ENCODE results near the gene UBASH3B. TPM values are rescaled to one million over a fixed set of nuclear protein-coding genes. Genes with fewer than 3 reads are reported as not detected.
A peak's percentile ranks its signal among the peaks of the same experiment; 100 is the strongest.

Gene UBASH3B
- total and polyA plus RNA-seq, 2 donors (not counting 1 experiment from before 2014, with no cell fraction given) = 13.1 to 44.4 TPM

- Histone ChIP-seq H3K9me3 (ENCODE audit: control insufficient read depth, insufficient read depth, low read depth, low read length) (no peaks in the 10 kb centered on the region), H3K9ac (ENCODE audit: insufficient read depth, low read length) (no peak overlapping the region), H3K27me3 (ENCODE audit: control insufficient read depth, insufficient read depth, low read length) (no peaks in the 10 kb centered on the region), H3K4me3 (replicated peaks in 1 of 4; ENCODE audit: control extremely low read depth in 1 of 4, insufficient read depth in 1 of 4, low read depth in 3 of 4, low read length in 4 of 4) (no peak overlapping the region), H3K4me2 (ENCODE audit: extremely low read depth, insufficient read depth, low read length) (no peak overlapping the region), H3K4me1 (ENCODE audit: control insufficient read depth, extremely low read depth, insufficient read depth, low read length) (no peaks in the 10 kb centered on the region), H4K20me1 (ENCODE audit: control insufficient read depth, extremely low read depth, insufficient read depth, low read length) (no peaks in the 10 kb centered on the region), H2AFZ (ENCODE audit: low read length) (no peak overlapping the region), H3K27ac (ENCODE audit: insufficient read depth, low read length) (no peak overlapping the region), H3K36me3 (ENCODE audit: control insufficient read depth, insufficient read depth, low read length) (peaks cover 2% of the 10 kb centered on the region), H3K79me2 (ENCODE audit: control insufficient read depth, insufficient read depth, low read length) (no peaks in the 10 kb centered on the region)
- DNase-seq (ENCODE audit: low read depth in 2 of 2) = no peak
- no peak for TF ChIP-seq CTCF (conservative IDR thresholded peaks at IDR 0.05 in 1 of 2, IDR thresholded peaks at IDR 0.05 in 1 of 2; ENCODE audit: low read depth in 1 of 2, low read length in 2 of 2)
Observed at GRCh38 chr11:122813176-122813893, 157.8 kb downstream of the UBASH3B start.

- Histone ChIP-seq H3K4me3 (replicated peaks in 1 of 4; ENCODE audit: control extremely low read depth in 1 of 4, insufficient read depth in 1 of 4, low read depth in 3 of 4, low read length in 4 of 4) (no peak overlapping the region), H3K27me3 (ENCODE audit: control insufficient read depth, insufficient read depth, low read length) (no peaks in the 10 kb centered on the region), H3K4me1 (ENCODE audit: control insufficient read depth, extremely low read depth, insufficient read depth, low read length) (no peaks in the 10 kb centered on the region), H3K9ac (ENCODE audit: insufficient read depth, low read length) (no peak overlapping the region), H3K79me2 (ENCODE audit: control insufficient read depth, insufficient read depth, low read length) (no peaks in the 10 kb centered on the region), H3K9me3 (ENCODE audit: control insufficient read depth, insufficient read depth, low read depth, low read length) (no peaks in the 10 kb centered on the region), H4K20me1 (ENCODE audit: control insufficient read depth, extremely low read depth, insufficient read depth, low read length) (no peaks in the 10 kb centered on the region), H3K4me2 (ENCODE audit: extremely low read depth, insufficient read depth, low read length) (no peak overlapping the region), H3K27ac (ENCODE audit: insufficient read depth, low read length) (no peak overlapping the region), H2AFZ (ENCODE audit: low read length) (no peak overlapping the region), H3K36me3 (ENCODE audit: control insufficient read depth, insufficient read depth, low read length) (peaks cover 2% of the 10 kb centered on the region)
- DNase-seq (ENCODE audit: low read depth in 2 of 2) = no peak
- TF ChIP-seq EZH2 (IDR thresholded peaks at IDR 0.05; ENCODE audit: low read length, missing control alignments) = no peak
- TF ChIP-seq CTCF (conservative IDR thresholded peaks at IDR 0.05 in 1 of 2, IDR thresholded peaks at IDR 0.05 in 1 of 2; ENCODE audit: low read depth in 1 of 2, low read length in 2 of 2) = no peak
Observed at GRCh38 chr11:122813894-122814270, 158.4 kb downstream of the UBASH3B start.

- no peaks in the 10 kb centered on the region for H3K27me3 ChIP-seq (ENCODE audit: control insufficient read depth, insufficient read depth, low read length)
- no peak overlapping the region for H3K4me2 ChIP-seq (ENCODE audit: extremely low read depth, insufficient read depth, low read length)
- H3K79me2 ChIP-seq (ENCODE audit: control insufficient read depth, insufficient read depth, low read length) = no peaks in the 10 kb centered on the region
- TF ChIP-seq EZH2 (IDR thresholded peaks at IDR 0.05; ENCODE audit: low read length, missing control alignments) = no peak
- TF ChIP-seq CTCF (conservative IDR thresholded peaks at IDR 0.05 in 1 of 2, IDR thresholded peaks at IDR 0.05 in 1 of 2; ENCODE audit: low read depth in 1 of 2, low read length in 2 of 2) = peak in 1 of 2 donors; percentile 22
- H4K20me1 ChIP-seq (ENCODE audit: control insufficient read depth, extremely low read depth, insufficient read depth, low read length) = no peaks in the 10 kb centered on the region
- H3K27ac ChIP-seq (ENCODE audit: insufficient read depth, low read length) = no peak overlapping the region
- no peak overlapping the region for H3K4me3 ChIP-seq (replicated peaks in 1 of 4; ENCODE audit: control extremely low read depth in 1 of 4, insufficient read depth in 1 of 4, low read depth in 3 of 4, low read length in 4 of 4)
- no peak overlapping the region for H2AFZ ChIP-seq (ENCODE audit: low read length)
- no peak for DNase-seq (ENCODE audit: low read depth in 2 of 2)
- peaks cover 2% of the 10 kb centered on the region for H3K36me3 ChIP-seq (ENCODE audit: control insufficient read depth, insufficient read depth, low read length)
- no peaks in the 10 kb centered on the region for H3K9me3 ChIP-seq (ENCODE audit: control insufficient read depth, insufficient read depth, low read depth, low read length)
- H3K9ac ChIP-seq (ENCODE audit: insufficient read depth, low read length) = no peak overlapping the region
- H3K4me1 ChIP-seq (ENCODE audit: control insufficient read depth, extremely low read depth, insufficient read depth, low read length) = no peaks in the 10 kb centered on the region
Observed at GRCh38 chr11:122814401-122814800, 158.9 kb downstream of the UBASH3B start.

Measured in fibroblast of lung (primary cell).